GM12875 (cell line): Measurements from ENCODE around the gene UBE2G1.

Experiments
- H3K4me3 ChIP-seq: one replicate; pipeline ENCODE4 v1.5.1; 2011; ENCODE audit warnings: low read depth, low read length, control low read depth
- CTCF ChIP-seq: IDR thresholded peaks from 2 replicates; pipeline ENCODE4 v1.5.1; 2011; ENCODE audit warnings: low read depth, mild to moderate bottlenecking, control low read depth, inconsistent platforms, low read length, moderate library complexity, borderline replicate concordance; ENCODE audit not compliant: insufficient read depth

UBE2G1 gene

GRCh38 chr17:4272213-4272971, 94.1 kb downstream of the UBE2G1 start:
- no peak overlapping the region for H3K4me3 ChIP-seq
- TF ChIP-seq CTCF: no peak

GRCh38 chr17:4270736-4271135, 95.7 kb downstream of the UBE2G1 start:
- no peak overlapping the region for H3K4me3 ChIP-seq
- no peak for TF ChIP-seq CTCF

- H3K4me3 ChIP-seq: no peak overlapping the region
- no peak for TF ChIP-seq CTCF
Observed at GRCh38 chr17:4269915-4270314, 96.6 kb downstream of the UBE2G1 start.

GRCh38 chr17:4267402-4267801, 99.1 kb downstream of the UBE2G1 start:
- no peak overlapping the region for H3K4me3 ChIP-seq
- TF ChIP-seq CTCF: no peak

GRCh38 chr17:4266550-4266949, 99.9 kb downstream of the UBE2G1 start:
- H3K4me3 ChIP-seq: no peak overlapping the region
- no peak for TF ChIP-seq CTCF

- H3K4me3 ChIP-seq: peak within 1 kb of the TSS; percentile 85
- no peak for TF ChIP-seq CTCF
Observed at GRCh38 chr17:4263282-4264215, 102.9 kb downstream of the UBE2G1 start, which contains the start of gene ANKFY1. Gene ANKFY1, minus strand, starts transcription at chr17:4263979. Its CDS starts 38 bp downstream, at chr17:4263941.
